NCI-H128 (cell line): ENCODE data around the gene FOLR1.
"Not testable (repeated sequence)": the region's sequence is repeated elsewhere in the genome, so short reads cannot be mapped to it uniquely, and the experiment has no call there.

Experiments used
- DNase-seq: peaks from one replicate; lab custom pipeline; 2025; ENCODE audit not compliant: unreplicated experiment; lab: John Stamatoyannopoulos, UW

The FOLR1 gene

DNA sequence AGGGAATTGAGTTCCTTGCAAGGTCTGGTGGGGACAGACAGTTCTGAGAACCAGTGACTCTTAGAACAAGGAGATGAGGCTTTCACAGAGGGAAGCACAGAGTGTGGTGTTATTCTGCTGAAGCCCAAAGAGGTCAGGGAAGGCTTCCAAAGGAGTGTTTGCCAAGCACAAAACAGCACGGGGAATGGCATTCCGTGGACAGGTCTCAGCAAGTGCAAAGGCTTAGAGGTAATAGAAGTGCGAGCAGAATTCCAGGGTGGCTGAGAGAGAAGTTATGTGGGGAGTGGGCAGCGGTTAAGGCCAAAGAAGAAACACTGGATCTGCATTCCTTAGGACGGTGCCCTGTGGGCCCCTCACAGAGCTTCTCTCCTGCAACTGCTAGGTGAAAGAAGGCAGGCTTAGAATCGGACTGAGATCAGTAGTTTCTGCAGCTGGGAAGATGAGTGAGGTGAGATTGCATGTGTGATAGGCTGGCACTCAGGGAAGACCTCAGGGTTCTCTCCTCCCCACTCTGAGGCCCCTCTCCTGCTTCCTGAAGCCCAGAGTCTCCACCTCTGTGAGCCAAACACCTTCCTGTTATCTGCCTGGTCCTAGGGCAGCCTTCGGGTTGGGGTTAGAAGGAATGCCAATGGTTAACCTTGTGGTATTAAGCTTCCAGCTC is 10.9 kb upstream of the FOLR1 start:
- not testable (repeated sequence) for DNase-seq

DNA sequence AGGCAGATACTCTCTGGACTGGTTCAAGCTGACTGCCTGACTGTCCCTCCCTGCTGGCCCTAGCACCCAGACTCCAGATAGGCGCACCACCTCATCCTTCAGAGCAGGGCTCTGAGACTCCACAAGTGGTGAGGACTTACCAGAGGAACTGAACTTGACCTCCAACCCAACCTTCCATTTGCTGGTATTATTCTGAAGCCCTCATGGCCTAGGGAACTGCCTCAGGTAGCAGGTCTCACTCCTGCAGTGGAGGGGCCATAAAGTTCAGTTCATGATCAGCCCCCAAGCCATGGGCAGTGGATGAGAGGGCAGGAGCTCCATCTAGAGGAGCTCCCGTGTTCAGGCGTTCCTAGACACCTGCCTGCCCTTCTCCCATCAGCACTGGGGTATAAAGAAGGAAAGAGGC is 10.4 kb upstream of the FOLR1 start:
- DNase-seq, result not testable (repeated sequence)

DNA sequence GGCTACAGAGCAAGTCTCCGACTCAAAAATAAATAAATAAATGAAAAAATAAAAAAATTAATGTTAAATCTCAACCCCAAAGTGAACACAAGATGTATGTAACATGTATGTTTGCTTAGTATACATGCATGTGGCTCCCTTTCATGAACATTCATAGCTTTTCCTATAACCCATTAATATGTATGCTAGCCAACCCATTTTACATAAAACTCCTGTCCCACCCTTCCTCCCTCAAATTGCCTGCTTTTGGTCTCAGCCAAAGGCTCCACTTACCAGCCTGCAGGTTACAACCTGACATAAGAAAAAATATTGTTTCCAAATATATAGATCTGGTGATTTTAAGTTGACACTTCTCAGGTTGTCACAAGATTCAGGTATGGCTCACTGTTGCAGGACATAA is 3.7 kb upstream of the FOLR1 start:
- no peak for DNase-seq

DNA sequence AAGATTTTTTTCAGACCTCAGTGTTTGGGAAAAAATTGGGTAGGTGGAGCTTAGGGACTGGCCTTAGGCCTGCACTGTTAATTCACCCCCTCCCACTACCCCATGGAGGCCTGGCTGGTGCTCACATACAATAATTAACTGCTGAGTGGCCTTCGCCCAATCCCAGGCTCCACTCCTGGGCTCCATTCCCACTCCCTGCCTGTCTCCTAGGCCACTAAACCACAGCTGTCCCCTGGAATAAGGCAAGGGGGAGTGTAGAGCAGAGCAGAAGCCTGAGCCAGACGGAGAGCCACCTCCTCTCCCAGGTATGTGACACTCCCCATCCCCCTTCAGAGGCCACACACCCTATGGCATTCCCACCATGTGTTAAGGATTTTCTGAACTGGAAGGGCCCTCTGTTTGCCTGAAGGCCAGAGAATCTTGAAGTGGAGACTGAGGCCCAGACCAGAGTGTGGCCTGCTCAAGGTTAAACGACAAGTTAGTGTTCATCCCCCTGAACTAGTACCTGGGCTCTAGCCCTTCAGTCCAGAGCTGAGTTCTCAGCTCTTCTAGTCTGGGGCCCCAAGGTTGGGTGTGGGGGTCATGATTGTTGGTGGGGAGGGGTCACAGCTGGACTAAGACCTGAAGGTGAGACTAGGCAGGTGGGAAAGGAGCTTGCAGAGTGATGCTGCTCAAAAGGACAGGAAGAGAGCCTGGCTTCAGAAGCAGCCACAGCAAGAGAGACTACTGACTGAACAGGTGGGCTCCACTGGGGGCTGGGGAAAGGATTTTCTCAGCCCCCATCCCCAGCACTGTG is 2.3 kb upstream of the FOLR1 start:
- DNase-seq, result no peak

DNA sequence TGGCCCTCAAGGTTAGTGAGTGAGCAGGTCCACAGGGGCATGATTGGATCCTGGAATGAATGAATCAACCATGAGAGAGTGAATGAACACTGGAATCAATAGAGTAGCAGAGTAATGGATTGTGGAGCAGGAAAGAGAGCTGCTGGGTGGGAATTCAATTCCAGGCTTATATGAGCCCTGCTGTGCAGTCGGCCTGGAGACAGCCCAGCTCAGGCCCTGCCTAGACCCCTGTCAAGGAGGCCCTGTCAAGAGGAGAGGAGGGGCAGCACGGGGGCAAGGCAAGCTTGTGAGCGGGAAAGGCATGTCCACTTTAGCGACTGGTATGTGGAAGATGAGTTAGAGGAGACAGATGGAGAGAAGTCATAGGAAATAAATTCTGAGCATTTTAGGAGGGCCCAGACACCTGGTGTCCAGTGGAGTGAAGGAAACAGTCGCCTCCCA is 1.3 kb upstream of the FOLR1 start:
- no peak for DNase-seq

DNA sequence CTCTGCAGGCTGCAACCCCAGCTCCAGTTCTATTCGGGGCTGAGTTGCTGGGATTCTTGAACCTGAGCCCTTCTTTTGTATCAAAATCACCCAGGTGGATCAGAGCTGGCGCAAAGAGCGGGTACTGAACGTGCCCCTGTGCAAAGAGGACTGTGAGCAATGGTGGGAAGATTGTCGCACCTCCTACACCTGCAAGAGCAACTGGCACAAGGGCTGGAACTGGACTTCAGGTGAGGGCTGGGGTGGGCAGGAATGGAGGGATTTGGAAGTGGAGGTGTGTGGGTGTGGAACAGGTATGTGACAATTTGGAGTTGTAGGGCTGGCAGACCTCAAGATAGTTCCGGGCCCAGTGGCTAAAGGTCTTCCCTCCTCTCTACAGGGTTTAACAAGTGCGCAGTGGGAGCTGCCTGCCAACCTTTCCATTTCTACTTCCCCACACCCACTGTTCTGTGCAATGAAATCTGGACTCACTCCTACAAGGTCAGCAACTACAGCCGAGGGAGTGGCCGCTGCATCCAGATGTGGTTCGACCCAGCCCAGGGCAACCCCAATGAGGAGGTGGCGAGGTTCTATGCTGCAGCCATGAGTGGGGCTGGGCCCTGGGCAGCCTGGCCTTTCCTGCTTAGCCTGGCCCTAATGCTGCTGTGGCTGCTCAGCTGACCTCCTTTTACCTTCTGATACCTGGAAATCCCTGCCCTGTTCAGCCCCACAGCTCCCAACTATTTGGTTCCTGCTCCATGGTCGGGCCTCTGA is 3.8 kb downstream of the FOLR1 start:
- no peak for DNase-seq

DNA sequence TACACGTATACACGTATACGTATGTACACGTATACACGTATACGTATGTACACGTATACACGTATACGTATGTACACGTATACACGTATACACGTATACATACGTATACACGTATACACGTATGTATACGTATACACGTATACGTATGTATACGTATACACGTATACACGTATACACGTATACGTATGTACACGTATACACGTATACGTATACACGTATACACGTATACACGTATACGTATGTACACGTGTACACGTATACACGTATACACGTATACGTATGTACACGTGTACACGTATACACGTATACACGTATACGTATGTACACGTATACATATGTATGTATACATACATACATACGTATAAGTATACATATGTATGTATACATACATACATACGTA is 9.5 kb downstream of the FOLR1 start:
- DNase-seq, result not testable (repeated sequence)

DNA sequence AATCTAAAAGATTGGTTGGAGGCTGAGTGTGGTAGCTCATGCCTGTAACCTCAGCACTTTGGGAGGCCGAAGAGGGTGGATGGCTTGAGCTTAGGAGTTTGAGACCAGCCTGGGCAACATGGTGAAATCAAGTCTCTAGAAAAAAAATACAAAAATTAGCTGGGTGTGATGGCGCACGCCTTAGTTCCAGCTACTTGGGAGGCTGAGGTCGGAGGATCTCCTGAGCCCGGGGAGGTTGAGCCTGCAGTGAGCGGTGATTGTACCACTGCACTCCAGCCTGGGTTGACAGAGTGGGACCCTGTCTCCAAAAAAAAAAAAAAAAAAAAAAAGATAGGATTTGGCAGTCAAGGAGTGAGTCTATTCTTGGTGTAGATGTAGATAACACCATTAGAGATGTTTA is 10.6 kb downstream of the FOLR1 start:
- no peak for DNase-seq

DNA sequence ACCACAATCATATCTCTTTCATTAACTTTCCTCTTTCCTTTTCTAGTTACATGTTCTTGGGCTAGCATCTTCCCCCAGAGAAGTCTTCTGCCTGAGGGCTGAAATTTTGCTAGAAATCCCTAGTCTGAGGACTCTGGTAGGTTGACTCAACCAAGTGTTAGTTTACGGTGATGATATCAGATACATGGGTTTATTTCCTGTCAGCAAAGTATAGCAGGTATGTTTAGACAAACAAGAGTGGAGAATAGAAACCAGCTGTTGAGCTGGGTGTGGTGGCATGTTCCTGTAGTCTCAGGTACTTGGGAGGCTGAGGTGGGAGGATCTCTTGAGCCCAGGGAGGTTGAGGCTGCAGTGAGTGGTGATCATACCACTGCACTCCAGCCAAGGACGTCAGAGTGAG is 11.2 kb downstream of the FOLR1 start:
- no peak for DNase-seq

DNA sequence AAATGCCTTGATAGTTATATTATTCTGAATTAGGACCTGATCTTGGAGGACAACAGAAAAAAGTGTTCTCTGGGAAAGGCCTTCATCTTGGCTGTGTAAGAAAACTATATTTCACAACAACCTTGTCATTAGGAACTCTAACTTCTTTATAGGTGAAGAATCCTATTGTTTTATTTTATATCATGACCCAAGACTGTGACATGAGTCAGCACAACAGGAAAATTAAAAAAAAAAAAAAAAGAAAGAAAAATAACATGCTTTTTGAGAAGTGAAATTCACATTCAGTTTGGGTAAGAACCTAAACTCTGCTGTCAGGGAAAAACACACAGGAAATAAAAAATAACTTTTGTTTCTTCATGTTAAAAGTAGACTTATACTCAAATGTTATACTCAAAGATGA is 12.9 kb downstream of the FOLR1 start:
- no peak for DNase-seq

DNA sequence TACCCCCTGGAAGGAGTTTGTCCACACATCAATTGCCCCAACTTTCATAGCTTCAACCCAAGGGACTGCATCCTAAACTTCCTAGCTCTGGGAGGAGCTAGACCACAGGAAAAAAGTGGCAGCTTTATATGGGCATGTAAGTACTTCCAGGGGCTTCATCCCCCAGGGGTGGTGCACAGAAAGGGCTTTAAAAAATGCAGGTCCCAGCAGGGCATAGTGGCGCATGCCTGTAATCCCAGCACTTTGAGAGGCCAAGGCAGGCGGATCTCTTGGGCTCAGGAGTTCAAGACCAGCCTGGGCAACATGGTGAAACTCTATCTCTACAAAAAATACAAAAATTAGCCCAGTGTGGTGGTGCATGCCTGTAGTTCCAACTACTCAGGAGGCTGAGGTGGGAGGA is 14.9 kb downstream of the FOLR1 start:
- not testable (repeated sequence) for DNase-seq

DNA sequence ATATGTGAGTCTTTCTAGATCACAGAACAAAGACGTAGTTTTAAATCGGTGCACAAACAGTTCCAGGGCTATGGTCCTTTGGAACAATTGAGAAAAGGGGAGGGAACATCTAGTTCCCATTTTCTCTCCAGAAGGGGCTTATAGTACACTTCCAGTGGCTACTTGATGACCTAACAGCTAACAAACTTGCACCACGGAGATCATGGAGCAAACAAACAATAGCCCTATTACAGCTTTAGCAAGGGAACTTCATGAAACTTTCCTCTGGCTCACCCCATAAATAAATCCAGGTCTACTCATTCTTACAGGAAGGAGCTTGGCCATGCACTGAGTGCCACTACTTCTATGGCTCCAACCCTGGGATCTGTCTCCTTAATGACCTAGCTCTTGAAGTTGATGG is 16.3 kb downstream of the FOLR1 start:
- no peak for DNase-seq

DNA sequence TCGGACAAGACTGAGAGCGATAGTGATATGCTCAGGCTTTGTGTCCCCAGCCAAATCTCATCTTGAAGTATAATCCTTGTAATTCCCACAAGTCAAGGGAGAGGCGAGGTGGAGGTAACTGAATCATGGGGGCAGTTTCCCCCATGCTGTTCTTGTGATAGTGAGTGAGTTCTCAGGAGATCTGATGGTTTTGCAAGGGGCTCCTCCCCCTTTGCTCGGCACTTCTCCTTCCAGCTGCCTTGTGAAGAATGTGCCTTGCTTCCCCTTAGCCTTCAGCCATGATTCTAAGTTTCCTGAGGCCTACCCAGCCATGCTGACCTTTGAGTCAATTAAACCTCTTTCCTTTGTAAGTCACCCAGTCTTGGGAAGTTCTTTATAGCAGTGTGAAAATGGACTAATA is 17.2 kb downstream of the FOLR1 start:
- no peak for DNase-seq

DNA sequence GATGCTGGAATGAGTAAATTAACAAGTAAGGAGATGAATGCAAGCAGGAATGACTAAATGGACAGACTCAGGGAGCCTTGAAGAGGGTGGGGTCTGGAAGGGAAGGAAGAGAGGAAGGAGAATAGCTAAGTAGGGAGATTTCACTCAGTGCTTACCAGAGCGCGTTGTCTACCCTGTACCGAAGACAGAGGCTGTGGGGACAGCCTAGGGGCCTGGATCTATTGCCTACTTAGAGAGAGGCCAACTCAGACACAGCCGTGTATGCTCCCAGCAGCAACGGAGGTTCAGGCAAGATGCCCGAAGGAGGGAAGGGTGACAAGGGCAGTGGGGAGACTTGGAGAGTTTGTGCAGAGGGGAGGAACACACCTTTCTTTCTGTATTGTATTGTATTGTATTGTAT is 24.7 kb downstream of the FOLR1 start, which contains the start of gene FOLR2:
Gene FOLR2 (plus strand): TSS at position 157 of the 400 bp plus-strand sequence. CDS start 1,791 bp downstream, outside the sequence.
- no peak for DNase-seq

DNA sequence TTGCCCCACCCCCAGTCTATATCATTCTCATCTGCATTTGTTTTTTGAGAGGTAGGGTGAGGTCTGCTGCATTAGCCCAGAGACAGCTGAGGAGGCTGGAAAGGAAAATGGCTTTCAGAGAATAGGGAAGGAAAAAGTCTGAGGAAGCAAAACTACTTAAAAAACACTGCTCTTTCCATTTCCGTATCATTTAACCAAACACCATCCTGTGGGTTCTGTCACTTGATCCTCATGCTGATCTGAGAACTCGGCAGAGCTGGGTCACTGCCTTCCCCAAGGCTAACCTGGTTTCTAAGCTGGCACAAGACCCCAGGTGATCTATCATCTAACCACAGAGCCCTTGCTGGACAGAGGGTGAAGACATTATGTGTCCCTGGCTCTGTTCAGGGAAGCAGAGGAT is 25.9 kb downstream of the FOLR1 start:
- no peak for DNase-seq

DNA sequence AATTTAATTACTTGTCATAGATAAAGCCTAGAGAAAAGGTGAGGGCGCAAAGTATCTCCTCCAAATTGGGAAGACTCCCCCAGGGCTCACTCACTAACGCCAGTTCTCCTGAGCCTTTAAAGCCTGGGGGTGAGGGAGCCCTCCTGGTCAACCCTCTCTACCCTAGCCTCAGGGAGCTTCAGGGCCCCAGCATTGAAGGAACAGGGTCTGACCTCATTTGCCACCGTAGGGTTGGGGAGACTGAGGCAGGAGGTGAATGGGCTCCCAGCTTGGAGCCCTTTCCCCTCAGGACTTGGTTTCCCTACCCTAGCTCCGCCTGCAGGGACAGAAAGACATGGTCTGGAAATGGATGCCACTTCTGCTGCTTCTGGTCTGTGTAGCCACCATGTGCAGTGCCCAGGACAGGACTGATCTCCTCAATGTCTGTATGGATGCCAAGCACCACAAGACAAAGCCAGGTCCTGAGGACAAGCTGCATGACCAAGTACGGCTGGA is 26.4 kb downstream of the FOLR1 start:
- no peak for DNase-seq

DNA sequence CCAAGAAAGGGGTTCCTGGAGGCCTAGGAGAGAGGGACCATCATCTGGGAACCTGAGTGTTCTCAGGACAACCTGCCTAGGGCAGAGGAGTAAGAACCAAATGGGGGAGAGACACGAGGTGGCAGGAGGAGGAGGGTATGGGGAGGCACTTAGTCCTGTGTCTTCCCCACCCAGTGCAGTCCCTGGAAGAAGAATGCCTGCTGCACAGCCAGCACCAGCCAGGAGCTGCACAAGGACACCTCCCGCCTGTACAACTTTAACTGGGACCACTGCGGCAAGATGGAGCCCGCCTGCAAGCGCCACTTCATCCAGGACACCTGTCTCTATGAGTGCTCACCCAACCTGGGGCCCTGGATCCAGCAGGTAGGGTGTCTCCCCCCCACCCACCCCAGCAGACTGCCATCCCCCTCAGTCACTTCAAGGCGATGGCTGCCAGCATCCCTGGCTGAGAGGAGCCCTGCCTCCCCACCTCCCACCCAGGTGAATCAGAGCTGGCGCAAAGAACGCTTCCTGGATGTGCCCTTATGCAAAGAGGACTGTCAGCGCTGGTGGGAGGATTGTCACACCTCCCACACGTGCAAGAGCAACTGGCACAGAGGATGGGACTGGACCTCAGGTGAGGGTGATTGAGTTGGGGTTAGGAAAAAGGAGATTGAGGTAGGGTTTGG is 28.9 kb downstream of the FOLR1 start:
- no peak for DNase-seq

DNA sequence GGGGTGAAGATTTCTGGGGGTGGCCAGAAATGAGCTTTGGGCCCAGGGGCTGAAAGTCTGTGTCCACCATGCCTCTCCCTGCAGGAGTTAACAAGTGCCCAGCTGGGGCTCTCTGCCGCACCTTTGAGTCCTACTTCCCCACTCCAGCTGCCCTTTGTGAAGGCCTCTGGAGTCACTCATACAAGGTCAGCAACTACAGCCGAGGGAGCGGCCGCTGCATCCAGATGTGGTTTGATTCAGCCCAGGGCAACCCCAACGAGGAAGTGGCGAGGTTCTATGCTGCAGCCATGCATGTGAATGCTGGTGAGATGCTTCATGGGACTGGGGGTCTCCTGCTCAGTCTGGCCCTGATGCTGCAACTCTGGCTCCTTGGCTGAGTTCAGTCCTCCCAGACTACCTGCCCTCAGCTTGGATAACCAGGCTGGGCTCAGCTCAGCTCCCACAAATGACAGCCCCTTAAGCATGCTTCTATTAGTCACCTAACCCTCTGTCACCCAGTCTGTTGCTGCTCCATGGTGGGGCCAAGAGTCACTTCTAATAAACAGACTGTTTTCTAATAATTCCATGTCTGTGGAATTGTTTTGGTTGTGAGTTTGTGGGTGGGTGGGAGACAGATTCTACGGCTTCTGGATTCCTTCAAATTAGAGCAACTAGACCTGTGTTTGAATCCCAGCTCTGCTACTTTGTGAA is 29.6 kb downstream of the FOLR1 start:
- no peak for DNase-seq

DNA sequence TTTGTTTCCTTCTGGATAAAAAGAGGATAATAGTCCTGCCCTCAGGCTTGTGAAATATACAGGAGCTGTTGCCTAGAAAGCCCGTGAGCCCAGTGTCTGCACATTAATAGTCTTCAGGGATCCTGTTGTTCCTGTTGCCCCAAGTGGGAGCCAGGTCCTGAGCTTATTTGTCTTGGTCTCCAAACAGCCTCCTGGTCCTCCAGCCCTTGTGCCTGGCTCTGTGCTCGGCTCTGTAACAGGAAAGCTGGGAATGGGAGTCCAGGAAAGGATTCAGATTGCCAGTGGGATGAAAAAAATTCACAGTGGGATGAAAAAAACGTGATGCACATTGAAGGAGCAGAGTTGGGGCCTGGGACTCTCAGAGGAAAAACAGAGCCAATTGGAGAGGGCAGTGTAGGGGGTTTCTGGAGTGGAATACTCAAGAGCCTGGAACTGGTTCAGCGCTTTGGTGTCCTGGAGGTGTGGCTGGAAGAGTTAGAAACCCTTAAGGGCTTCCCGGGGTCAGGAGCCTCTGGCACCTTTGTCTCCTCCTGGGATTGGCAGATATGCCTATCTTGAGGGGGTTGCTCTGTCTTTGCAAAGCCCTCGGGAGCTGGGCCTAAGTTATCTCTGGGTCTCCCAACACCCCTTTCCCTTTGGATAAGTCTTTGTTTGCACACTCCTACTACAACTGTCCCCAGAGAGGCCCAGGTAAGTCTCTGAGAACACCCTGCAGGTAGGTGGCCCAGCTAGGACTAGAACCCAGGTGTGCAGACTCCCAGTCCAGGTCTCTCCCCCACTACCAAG is 30.4 kb downstream of the FOLR1 start:
- no peak for DNase-seq
